Measurements from ENCODE around the gene BTN3A1.
"Not testable (repeated sequence)": the region's sequence is repeated elsewhere in the genome, so short reads cannot be mapped to it uniquely, and the experiment has no call there.

The BTN3A1 gene

GRCh38 chr6:26441977-26442376 is 39.9 kb downstream of the BTN3A1 start:
- no peak for DNase-seq (ENCODE audit: low read depth)

GRCh38 chr6:26445934-26446667 is 44.0 kb downstream of the BTN3A1 start:
- DNase-seq (ENCODE audit: low read depth) = no peak

GRCh38 chr6:26447257-26447656 is 45.2 kb downstream of the BTN3A1 start:
- DNase-seq (ENCODE audit: low read depth) = no peak

GRCh38 chr6:26450240-26450639 is 48.2 kb downstream of the BTN3A1 start:
- no peak for DNase-seq (ENCODE audit: low read depth)

GRCh38 chr6:26452631-26453235 is 50.7 kb downstream of the BTN3A1 start:
- DNase-seq (ENCODE audit: low read depth) = no peak

GRCh38 chr6:26454631-26455030 is 52.6 kb downstream of the BTN3A1 start:
- no peak for DNase-seq (ENCODE audit: low read depth)

- DNase-seq (ENCODE audit: low read depth) = no peak
Measured at GRCh38 chr6:26455357-26455970, 53.4 kb downstream of the BTN3A1 start.

- no peak for DNase-seq (ENCODE audit: low read depth)
Measured at GRCh38 chr6:26457264-26457805, 55.3 kb downstream of the BTN3A1 start.

GRCh38 chr6:26457806-26458688 is 56.0 kb downstream of the BTN3A1 start, which contains the start of gene BTN2A1:
Gene BTN2A1, plus strand, starts transcription at chr6:26457955. Its CDS starts 682 bp downstream, at chr6:26458637.
- peak; percentile 86 for DNase-seq (ENCODE audit: low read depth)

- DNase-seq (ENCODE audit: low read depth) = no peak
Measured at GRCh38 chr6:26459023-26459810, 57.1 kb downstream of the BTN3A1 start.

- not testable (repeated sequence) for DNase-seq (ENCODE audit: low read depth)
Measured at GRCh38 chr6:26461353-26461752, 59.3 kb downstream of the BTN3A1 start.

GRCh38 chr6:26464014-26464413 is 61.9 kb downstream of the BTN3A1 start:
- no peak for DNase-seq (ENCODE audit: low read depth)

GRCh38 chr6:26464416-26465131 is 62.5 kb downstream of the BTN3A1 start:
- no peak for DNase-seq (ENCODE audit: low read depth)

All from GM04504 (cell line).